ENCODE measurements around the gene DNAH6. TPM values are rescaled to one million over a fixed set of nuclear protein-coding genes. Genes with fewer than 3 reads are reported as not detected.
A peak's percentile ranks its signal among the peaks of the same experiment; 100 is the strongest.

Gene DNAH6
- total RNA-seq, 1 experiment from 2014 or later, result 0.39 TPM

DNA sequence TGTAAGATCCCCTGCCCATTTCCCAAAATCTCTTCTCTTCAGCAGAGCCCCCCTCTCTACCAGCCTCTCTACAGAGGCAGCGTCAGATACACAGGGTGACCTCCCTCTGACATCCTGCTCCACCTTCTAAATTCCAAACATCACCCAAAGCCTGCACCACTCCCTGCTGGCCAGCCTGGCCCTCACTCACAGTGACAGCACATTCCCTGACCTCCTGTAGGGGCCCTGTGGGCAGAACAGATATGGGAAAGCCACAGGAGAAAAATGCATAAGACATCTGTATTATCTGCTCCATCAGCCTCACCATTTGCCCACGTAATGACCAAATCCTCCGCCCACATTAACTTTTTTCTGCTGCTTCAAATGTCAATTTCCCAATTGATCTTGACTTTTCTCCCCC lies 324.0 kb downstream of the DNAH6 start:
- TF ChIP-seq ZNF232 (CRISPR knock-in tag; IDR thresholded peaks at IDR 0.05), result no peak
- no peak for TF ChIP-seq ZNF416 (CRISPR knock-in tag; IDR thresholded peaks at IDR 0.05)
- TF ChIP-seq, protein P1, sequence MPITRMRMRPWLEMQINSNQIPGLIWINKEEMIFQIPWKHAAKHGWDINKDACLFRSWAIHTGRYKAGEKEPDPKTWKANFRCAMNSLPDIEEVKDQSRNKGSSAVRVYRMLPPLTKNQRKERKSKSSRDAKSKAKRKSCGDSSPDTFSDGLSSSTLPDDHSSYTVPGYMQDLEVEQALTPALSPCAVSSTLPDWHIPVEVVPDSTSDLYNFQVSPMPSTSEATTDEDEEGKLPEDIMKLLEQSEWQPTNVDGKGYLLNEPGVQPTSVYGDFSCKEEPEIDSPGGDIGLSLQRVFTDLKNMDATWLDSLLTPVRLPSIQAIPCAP (CRISPR knock-in tag; IDR thresholded peaks at IDR 0.05), result no peak
- no peak for TF ChIP-seq ZNF396 (CRISPR knock-in tag; IDR thresholded peaks at IDR 0.05; ENCODE audit: borderline replicate concordance)
- TF ChIP-seq, protein P2, sequence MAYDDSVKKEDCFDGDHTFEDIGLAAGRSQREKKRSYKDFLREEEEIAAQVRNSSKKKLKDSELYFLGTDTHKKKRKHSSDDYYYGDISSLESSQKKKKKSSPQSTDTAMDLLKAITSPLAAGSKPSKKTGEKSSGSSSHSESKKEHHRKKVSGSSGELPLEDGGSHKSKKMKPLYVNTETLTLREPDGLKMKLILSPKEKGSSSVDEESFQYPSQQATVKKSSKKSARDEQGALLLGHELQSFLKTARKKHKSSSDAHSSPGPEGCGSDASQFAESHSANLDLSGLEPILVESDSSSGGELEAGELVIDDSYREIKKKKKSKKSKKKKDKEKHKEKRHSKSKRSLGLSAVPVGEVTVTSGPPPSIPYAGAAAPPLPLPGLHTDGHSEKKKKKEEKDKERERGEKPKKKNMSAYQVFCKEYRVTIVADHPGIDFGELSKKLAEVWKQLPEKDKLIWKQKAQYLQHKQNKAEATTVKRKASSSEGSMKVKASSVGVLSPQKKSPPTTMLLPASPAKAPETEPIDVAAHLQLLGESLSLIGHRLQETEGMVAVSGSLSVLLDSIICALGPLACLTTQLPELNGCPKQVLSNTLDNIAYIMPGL (CRISPR knock-in tag; IDR thresholded peaks at IDR 0.05), result no peak
- TF ChIP-seq SMAD4 (CRISPR knock-in tag; IDR thresholded peaks at IDR 0.05), result no peak
- TF ChIP-seq, protein P3, sequence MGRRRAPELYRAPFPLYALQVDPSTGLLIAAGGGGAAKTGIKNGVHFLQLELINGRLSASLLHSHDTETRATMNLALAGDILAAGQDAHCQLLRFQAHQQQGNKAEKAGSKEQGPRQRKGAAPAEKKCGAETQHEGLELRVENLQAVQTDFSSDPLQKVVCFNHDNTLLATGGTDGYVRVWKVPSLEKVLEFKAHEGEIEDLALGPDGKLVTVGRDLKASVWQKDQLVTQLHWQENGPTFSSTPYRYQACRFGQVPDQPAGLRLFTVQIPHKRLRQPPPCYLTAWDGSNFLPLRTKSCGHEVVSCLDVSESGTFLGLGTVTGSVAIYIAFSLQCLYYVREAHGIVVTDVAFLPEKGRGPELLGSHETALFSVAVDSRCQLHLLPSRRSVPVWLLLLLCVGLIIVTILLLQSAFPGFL (CRISPR knock-in tag; IDR thresholded peaks at IDR 0.05; ENCODE audit: borderline replicate concordance), result no peak
- TF ChIP-seq NFYB (CRISPR knock-in tag; conservative IDR thresholded peaks at IDR 0.05; ENCODE audit: low read depth), result no peak
- TF ChIP-seq CREM (CRISPR knock-in tag; IDR thresholded peaks at IDR 0.05), result no peak
- TF ChIP-seq, protein P4, sequence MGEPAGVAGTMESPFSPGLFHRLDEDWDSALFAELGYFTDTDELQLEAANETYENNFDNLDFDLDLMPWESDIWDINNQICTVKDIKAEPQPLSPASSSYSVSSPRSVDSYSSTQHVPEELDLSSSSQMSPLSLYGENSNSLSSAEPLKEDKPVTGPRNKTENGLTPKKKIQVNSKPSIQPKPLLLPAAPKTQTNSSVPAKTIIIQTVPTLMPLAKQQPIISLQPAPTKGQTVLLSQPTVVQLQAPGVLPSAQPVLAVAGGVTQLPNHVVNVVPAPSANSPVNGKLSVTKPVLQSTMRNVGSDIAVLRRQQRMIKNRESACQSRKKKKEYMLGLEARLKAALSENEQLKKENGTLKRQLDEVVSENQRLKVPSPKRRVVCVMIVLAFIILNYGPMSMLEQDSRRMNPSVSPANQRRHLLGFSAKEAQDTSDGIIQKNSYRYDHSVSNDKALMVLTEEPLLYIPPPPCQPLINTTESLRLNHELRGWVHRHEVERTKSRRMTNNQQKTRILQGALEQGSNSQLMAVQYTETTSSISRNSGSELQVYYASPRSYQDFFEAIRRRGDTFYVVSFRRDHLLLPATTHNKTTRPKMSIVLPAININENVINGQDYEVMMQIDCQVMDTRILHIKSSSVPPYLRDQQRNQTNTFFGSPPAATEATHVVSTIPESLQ (CRISPR knock-in tag; IDR thresholded peaks at IDR 0.05), result no peak
- TF ChIP-seq, protein P5, sequence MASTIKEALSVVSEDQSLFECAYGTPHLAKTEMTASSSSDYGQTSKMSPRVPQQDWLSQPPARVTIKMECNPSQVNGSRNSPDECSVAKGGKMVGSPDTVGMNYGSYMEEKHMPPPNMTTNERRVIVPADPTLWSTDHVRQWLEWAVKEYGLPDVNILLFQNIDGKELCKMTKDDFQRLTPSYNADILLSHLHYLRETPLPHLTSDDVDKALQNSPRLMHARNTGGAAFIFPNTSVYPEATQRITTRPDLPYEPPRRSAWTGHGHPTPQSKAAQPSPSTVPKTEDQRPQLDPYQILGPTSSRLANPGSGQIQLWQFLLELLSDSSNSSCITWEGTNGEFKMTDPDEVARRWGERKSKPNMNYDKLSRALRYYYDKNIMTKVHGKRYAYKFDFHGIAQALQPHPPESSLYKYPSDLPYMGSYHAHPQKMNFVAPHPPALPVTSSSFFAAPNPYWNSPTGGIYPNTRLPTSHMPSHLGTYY (CRISPR knock-in tag; IDR thresholded peaks at IDR 0.05), result no peak
- no peak for TF ChIP-seq NR1H2 (CRISPR knock-in tag; IDR thresholded peaks at IDR 0.05)
- no peak for TF ChIP-seq ZNF671 (CRISPR knock-in tag; IDR thresholded peaks at IDR 0.05)
- ATAC-seq (peak; percentile 60; the same call in 1 of the 2 replicates), DNase-seq (ENCODE audit: low spot score) (no peak)
- no peak overlapping the region for H3K27ac Mint-ChIP-seq
- no peak overlapping the region for H3K4me3 Mint-ChIP-seq
- peaks cover 8% of the 10 kb centered on the region; the same call in 1 of the 2 replicates for H3K4me1 Mint-ChIP-seq
- CTCF ChIA-PET, result no interaction called here
- POLR2A ChIA-PET, result no interaction called here
- peaks cover 19% of the 10 kb centered on the region for H3K9me3 Mint-ChIP-seq
- H3K27me3 Mint-ChIP-seq (ENCODE audit: low read depth), result no peaks in the 10 kb centered on the region
- H3K36me3 Mint-ChIP-seq, result peaks cover 16% of the 10 kb centered on the region

DNA sequence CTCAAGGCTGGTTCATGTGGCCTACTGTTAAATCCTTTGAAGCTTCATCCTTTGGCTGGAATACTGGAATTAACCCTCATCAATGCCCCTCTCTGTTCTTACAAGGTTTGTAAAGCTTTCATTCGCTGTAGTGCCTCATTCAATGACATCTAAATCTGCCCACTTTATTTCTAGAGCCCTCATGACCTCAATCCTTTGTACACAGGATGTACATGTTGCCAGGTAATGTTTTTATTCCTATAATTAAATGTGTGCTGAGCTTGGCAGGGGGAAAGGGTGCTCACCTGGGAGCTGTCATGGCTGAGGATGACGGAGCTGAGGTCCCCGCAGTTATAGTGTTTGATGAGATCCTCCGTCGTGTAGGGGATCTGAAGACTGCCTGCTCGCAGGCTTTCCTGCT lies 325.3 kb downstream of the DNAH6 start:
- ATAC-seq (no peak), DNase-seq (ENCODE audit: low spot score) (no peak)
- TF ChIP-seq MYBL2 (CRISPR knock-in tag; IDR thresholded peaks at IDR 0.05) (no peak), ZNF317 (CRISPR knock-in tag; IDR thresholded peaks at IDR 0.05; ENCODE audit: borderline replicate concordance, low read depth) (no peak), NR2C2 (CRISPR knock-in tag; IDR thresholded peaks at IDR 0.05) (no peak)
- H3K9me3 Mint-ChIP-seq, result peaks cover 8% of the 10 kb centered on the region
- ChIA-PET CTCF (interaction anchor here (1.9 kb wide), 1 partner anchor 17 kb away, joined by 5 read pairs; no protein-coding TSS in a partner anchor), POLR2A (no interaction called here)
- no peak overlapping the region for H3K27ac Mint-ChIP-seq
- H3K36me3 Mint-ChIP-seq, result peaks cover 5% of the 10 kb centered on the region
- H3K4me1 Mint-ChIP-seq, result peaks cover 8% of the 10 kb centered on the region; the same call in 1 of the 2 replicates
- H3K27me3 Mint-ChIP-seq (ENCODE audit: low read depth), result no peaks in the 10 kb centered on the region
- H3K4me3 Mint-ChIP-seq, result no peak overlapping the region

DNA sequence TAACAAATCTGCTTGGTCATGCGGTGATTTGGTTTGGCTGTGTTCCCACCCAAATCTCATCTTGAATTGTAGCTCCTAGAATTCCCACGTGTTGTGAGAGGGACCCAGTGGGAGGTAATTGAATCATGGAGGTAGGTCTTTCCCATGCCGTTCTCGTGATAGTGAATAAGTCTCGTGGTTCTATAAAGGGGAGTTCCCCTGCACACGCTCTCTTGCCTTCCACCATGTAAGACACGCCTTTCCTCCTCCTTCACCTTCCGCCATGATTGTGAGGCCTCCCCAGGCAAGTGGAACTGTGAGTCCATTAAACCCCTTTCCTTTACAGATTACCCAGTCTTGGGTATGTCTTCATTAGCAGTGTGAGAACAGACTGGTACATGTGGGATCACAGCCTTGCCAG lies 327.8 kb downstream of the DNAH6 start:
- no peak for DNase-seq (ENCODE audit: low spot score)
- ChIA-PET CTCF (interaction anchor here (0.8 to 1.1 kb wide), 2 partner anchors 11 to 14 kb away, joined by 3 to 4 read pairs; no protein-coding TSS in a partner anchor), POLR2A (no interaction called here)
- ATAC-seq, result no peak
- H3K27me3 Mint-ChIP-seq (ENCODE audit: low read depth), result no peaks in the 10 kb centered on the region
- peaks cover 8% of the 10 kb centered on the region; the same call in 1 of the 2 replicates for H3K4me1 Mint-ChIP-seq
- H3K9me3 Mint-ChIP-seq, result no peaks in the 10 kb centered on the region
- H3K27ac Mint-ChIP-seq, result 0 out of 2 replicates have a peak overlapping the region, but pooled peaks have one; percentile 7
- H3K36me3 Mint-ChIP-seq, result no peaks in the 10 kb centered on the region
- no peak overlapping the region for H3K4me3 Mint-ChIP-seq
- TF ChIP-seq, protein P6, sequence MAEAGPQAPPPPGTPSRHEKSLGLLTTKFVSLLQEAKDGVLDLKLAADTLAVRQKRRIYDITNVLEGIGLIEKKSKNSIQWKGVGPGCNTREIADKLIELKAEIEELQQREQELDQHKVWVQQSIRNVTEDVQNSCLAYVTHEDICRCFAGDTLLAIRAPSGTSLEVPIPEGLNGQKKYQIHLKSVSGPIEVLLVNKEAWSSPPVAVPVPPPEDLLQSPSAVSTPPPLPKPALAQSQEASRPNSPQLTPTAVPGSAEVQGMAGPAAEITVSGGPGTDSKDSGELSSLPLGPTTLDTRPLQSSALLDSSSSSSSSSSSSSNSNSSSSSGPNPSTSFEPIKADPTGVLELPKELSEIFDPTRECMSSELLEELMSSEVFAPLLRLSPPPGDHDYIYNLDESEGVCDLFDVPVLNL (CRISPR knock-in tag; IDR thresholded peaks at IDR 0.05; ENCODE audit: borderline replicate concordance, low read depth), result no peak
- TF ChIP-seq ZNF671 (CRISPR knock-in tag; IDR thresholded peaks at IDR 0.05), result no peak
- TF ChIP-seq, protein P7, sequence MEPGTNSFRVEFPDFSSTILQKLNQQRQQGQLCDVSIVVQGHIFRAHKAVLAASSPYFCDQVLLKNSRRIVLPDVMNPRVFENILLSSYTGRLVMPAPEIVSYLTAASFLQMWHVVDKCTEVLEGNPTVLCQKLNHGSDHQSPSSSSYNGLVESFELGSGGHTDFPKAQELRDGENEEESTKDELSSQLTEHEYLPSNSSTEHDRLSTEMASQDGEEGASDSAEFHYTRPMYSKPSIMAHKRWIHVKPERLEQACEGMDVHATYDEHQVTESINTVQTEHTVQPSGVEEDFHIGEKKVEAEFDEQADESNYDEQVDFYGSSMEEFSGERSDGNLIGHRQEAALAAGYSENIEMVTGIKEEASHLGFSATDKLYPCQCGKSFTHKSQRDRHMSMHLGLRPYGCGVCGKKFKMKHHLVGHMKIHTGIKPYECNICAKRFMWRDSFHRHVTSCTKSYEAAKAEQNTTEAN (CRISPR knock-in tag; IDR thresholded peaks at IDR 0.05), result no peak
- no peak for TF ChIP-seq HMGA2 (CRISPR knock-in tag; IDR thresholded peaks at IDR 0.05)

Measured in WTC11 (cell line).